ENCODE results near the gene ARHGEF17.

DNA sequence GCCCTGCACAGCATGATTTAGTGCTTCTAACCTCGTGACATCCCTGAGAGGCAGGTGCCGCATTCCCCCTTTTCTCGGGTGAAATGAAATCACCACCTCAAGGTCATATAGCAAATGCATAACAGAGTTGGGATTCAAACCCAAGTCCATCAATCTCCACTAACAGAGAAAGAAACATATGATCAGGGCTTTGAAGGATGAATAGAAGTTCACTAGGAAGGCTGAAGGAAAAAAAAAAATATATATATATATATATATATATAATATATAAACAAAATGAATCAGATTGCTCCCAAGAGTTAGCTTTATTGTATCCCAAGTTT is 12.1 kb upstream of the ARHGEF17 start:
- TF ChIP-seq, protein P1, sequence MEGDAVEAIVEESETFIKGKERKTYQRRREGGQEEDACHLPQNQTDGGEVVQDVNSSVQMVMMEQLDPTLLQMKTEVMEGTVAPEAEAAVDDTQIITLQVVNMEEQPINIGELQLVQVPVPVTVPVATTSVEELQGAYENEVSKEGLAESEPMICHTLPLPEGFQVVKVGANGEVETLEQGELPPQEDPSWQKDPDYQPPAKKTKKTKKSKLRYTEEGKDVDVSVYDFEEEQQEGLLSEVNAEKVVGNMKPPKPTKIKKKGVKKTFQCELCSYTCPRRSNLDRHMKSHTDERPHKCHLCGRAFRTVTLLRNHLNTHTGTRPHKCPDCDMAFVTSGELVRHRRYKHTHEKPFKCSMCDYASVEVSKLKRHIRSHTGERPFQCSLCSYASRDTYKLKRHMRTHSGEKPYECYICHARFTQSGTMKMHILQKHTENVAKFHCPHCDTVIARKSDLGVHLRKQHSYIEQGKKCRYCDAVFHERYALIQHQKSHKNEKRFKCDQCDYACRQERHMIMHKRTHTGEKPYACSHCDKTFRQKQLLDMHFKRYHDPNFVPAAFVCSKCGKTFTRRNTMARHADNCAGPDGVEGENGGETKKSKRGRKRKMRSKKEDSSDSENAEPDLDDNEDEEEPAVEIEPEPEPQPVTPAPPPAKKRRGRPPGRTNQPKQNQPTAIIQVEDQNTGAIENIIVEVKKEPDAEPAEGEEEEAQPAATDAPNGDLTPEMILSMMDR (IDR thresholded peaks at IDR 0.05), result no peak
- no peak for TF ChIP-seq POLR2AphosphoS5 (IDR thresholded peaks at IDR 0.05)
- TF ChIP-seq EP300 (IDR thresholded peaks at IDR 0.05), result no peak

Measured in esophagus muscularis mucosa (tissue), 4 donors.